CD4-positive, alpha-beta T cell (primary cell): ENCODE results near the gene HSPA9. TPM values are rescaled to one million over a fixed set of nuclear protein-coding genes. Genes with fewer than 3 reads are reported as not detected.

ENCODE experiments used
- ATAC-seq: fragments of 200-7000 bp; cut with Tn5 transposase; one replicate; pipeline ENCODE4 v1.10.0; 2022; ENCODE audit warnings: mild to moderate bottlenecking; ENCODE audit not compliant: poor library complexity
- CTCF ChIA-PET: fragments of 350-600 bp; sonication (Branson Sonifier 250); formaldehyde crosslinking; loops from one replicate; lab custom pipeline; 2021; ENCODE audit warnings: antibody characterized with exemption, inconsistent platforms; lab: Charles Lee
- POLR2A ChIA-PET: fragments of 350-600 bp; sonication (Branson Sonifier 250); formaldehyde crosslinking; loops from one replicate; lab custom pipeline; 2021; ENCODE audit warnings: antibody characterized with exemption, inconsistent platforms; lab: Charles Lee
- DNase-seq, 14 experiments: peaks; one replicate each; pipeline ENCODE4 v3.0.0-alpha.2; 2013 to 2020; ENCODE audit warnings: mixed read lengths in 2 of 14
- H3K27ac ChIP-seq, 2 donors: one replicate each; pipeline versions ENCODE4 v1.5.1 to v1.7.0; 2013; ENCODE audit warnings: low read length in 2 of 2, low read depth in 1 of 2, mild to moderate bottlenecking in 1 of 2
- H3K27me3 ChIP-seq, 2 experiments: 1 replicate in 1 of 2; 2 replicates in 1 of 2; pipeline versions ENCODE4 v1.6.1 to v1.7.0; 2013; ENCODE audit warnings: low read length in 2 of 2, control low read depth in 1 of 2, mild to moderate bottlenecking in 1 of 2, moderate library complexity in 1 of 2; ENCODE audit not compliant: insufficient read depth in 2 of 2, control insufficient read depth in 1 of 2
- H3K36me3 ChIP-seq: one replicate; pipeline ENCODE4 v1.6.1; 2013; ENCODE audit warnings: low read length, control low read depth; ENCODE audit not compliant: insufficient read depth
- H3K4me1 ChIP-seq: one replicate; pipeline ENCODE4 v1.6.1; 2013; ENCODE audit warnings: low read length, control low read depth; ENCODE audit not compliant: insufficient read depth
- H3K4me3 ChIP-seq: one replicate; pipeline ENCODE4 v1.5.1; 2013; ENCODE audit warnings: mild to moderate bottlenecking, low read length, moderate library complexity
- H3K9me3 ChIP-seq, 2 experiments: 1 replicate in 1 of 2; 2 replicates in 1 of 2; pipeline versions ENCODE4 v1.6.1 to v1.7.0; 2013; ENCODE audit warnings: low read length in 2 of 2, mild to moderate bottlenecking in 2 of 2, control low read depth in 1 of 2, moderate library complexity in 1 of 2; ENCODE audit not compliant: control insufficient read depth in 1 of 2, insufficient read depth in 1 of 2
- H3K27ac Mint-ChIP-seq: one replicate; pipeline ENCODE4 v1.8.0; 2020; ENCODE audit warnings: mixed read lengths
- H3K27me3 Mint-ChIP-seq: one replicate; pipeline ENCODE4 v1.8.0; 2021; ENCODE audit warnings: mixed read lengths
- H3K36me3 Mint-ChIP-seq: one replicate; pipeline ENCODE4 v1.8.0; 2021; ENCODE audit warnings: low read depth, mixed read lengths
- H3K4me1 Mint-ChIP-seq: one replicate; pipeline ENCODE4 v1.8.0; 2021; ENCODE audit warnings: low read depth, mixed read lengths
- H3K4me3 Mint-ChIP-seq: one replicate; pipeline ENCODE4 v1.8.0; 2020; ENCODE audit warnings: mild to moderate bottlenecking, mixed read lengths
- H3K9me3 Mint-ChIP-seq: one replicate; pipeline ENCODE4 v1.8.0; 2020; ENCODE audit warnings: mixed read lengths
- intact Hi-C, 2 experiments: fragments of 100-400 bp; cut with DNase I in 1 of 2; cut with micrococcal nuclease in 1 of 2; formaldehyde crosslinking; loops; one replicate each; pipeline versions ENCODE4 v1.15.1 to v1.9.0; 2023 to 2025; cut with DNase I, micrococcal nuclease
- total RNA-seq, 174 experiments: library from RNA in 2 of 174; stranded (reverse) in 2 of 174; gene quantifications; one replicate each; pipeline ENCODE4 v1.2.3 and lab custom pipeline; 2021 to 2026
- TF ChIP-seq, protein P1 (sequence below): fragments of 200-600 bp; IDR thresholded peaks from one replicate; pipeline ENCODE4 v1.8.0; 2022; ENCODE audit warnings: antibody characterized with exemption, mild to moderate bottlenecking

The HSPA9 gene
- total RNA-seq, 2 experiments from 2014 or later: 354 to 366 TPM

DNA sequence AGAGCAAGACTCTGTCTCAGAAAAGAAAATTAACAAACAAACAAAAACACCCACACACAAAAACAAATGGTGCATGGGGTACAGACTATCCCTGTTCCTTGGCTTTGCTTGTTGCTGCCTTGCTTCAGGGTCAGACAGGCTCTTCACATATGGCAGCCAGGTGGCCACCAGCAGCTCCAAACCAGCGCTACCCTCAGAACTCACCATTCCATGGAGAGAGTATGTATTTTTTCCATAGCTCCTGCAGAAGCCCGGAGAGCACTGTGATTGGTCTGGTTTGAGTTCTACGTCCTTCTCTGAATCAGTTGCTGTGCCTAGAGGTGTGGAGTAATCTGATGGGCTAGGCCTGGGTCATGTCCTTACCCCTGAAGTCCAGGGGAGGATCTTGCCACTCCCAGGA lies 25.2 kb upstream of the HSPA9 start:
- H3K36me3 ChIP-seq: no peaks in the 10 kb centered on the region
- H3K9me3 ChIP-seq: no peaks in the 10 kb centered on the region
- H3K27me3 ChIP-seq: peaks cover 32 to 50% of the 10 kb centered on the region in 2 experiments
- H3K9me3 Mint-ChIP-seq: no peaks in the 10 kb centered on the region
- ATAC-seq (no peak), DNase-seq (no peak)
- H3K27ac ChIP-seq: no peak overlapping the region
- H3K4me3 Mint-ChIP-seq: no peak overlapping the region
- peaks cover 16% of the 10 kb centered on the region for H3K4me1 Mint-ChIP-seq
- no peaks in the 10 kb centered on the region for H3K36me3 Mint-ChIP-seq
- peaks cover 79% of the 10 kb centered on the region for H3K27me3 Mint-ChIP-seq
- H3K4me1 ChIP-seq: peaks cover 8% of the 10 kb centered on the region
- TF ChIP-seq, protein P1, sequence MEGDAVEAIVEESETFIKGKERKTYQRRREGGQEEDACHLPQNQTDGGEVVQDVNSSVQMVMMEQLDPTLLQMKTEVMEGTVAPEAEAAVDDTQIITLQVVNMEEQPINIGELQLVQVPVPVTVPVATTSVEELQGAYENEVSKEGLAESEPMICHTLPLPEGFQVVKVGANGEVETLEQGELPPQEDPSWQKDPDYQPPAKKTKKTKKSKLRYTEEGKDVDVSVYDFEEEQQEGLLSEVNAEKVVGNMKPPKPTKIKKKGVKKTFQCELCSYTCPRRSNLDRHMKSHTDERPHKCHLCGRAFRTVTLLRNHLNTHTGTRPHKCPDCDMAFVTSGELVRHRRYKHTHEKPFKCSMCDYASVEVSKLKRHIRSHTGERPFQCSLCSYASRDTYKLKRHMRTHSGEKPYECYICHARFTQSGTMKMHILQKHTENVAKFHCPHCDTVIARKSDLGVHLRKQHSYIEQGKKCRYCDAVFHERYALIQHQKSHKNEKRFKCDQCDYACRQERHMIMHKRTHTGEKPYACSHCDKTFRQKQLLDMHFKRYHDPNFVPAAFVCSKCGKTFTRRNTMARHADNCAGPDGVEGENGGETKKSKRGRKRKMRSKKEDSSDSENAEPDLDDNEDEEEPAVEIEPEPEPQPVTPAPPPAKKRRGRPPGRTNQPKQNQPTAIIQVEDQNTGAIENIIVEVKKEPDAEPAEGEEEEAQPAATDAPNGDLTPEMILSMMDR: no peak
- POLR2A ChIA-PET: no interaction called here
- H3K4me3 ChIP-seq: no peak overlapping the region
- no peak overlapping the region for H3K27ac Mint-ChIP-seq
- intact Hi-C loops: no loop called here
- CTCF ChIA-PET: no interaction called here

DNA sequence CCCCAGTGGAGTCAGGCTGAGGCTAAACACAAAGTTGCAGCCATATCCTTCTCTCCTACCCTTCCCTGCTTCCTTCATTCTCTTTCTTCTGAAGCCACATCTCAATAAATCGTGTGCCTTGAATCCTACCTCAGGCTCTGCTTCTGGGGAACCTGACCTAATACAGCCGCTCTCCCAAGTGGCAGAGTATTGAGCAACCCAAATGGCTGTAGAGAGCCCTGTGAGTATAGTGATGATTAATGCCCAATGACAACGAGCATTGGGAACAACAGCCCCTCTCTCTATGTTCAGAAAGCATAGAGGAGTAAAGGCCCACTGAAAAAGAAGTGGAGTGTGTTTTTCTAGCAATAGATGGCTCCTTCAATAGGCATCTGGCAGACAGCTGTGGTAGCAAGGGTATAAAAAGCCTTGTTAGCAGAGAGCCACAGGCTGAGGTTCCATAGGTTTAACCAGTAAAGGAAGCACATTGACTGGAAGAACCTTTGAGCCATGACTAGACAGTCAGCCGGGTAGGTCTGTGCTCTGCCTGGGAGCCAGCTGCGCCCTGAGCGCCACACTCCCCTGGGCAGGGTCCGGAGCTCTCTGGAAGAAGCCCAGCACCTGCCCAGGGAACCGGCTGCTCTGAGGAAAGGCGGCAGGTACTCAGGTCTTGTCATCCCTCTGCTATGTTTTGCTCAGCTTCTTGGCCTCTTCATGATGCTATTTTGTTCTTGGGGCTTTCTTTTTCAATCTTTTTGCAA lies 22.6 kb upstream of the HSPA9 start:
- intact Hi-C loops: no loop called here
- Histone ChIP-seq H3K36me3 (no peaks in the 10 kb centered on the region), H3K4me3 (no peak overlapping the region), H3K9me3 (no peaks in the 10 kb centered on the region), H3K27me3 (peaks cover 22 to 40% of the 10 kb centered on the region in 2 experiments), H3K27ac (no peak overlapping the region), H3K4me1 (no peaks in the 10 kb centered on the region)
- TF ChIP-seq, protein P1: no peak
- H3K27ac Mint-ChIP-seq: no peak overlapping the region
- peaks cover 4% of the 10 kb centered on the region for H3K4me1 Mint-ChIP-seq
- ATAC-seq (no peak), DNase-seq (no peak)
- H3K9me3 Mint-ChIP-seq: no peaks in the 10 kb centered on the region
- POLR2A ChIA-PET: no interaction called here
- H3K4me3 Mint-ChIP-seq: no peak overlapping the region
- CTCF ChIA-PET: no interaction called here
- H3K36me3 Mint-ChIP-seq: no peaks in the 10 kb centered on the region
- peaks cover 69% of the 10 kb centered on the region for H3K27me3 Mint-ChIP-seq

DNA sequence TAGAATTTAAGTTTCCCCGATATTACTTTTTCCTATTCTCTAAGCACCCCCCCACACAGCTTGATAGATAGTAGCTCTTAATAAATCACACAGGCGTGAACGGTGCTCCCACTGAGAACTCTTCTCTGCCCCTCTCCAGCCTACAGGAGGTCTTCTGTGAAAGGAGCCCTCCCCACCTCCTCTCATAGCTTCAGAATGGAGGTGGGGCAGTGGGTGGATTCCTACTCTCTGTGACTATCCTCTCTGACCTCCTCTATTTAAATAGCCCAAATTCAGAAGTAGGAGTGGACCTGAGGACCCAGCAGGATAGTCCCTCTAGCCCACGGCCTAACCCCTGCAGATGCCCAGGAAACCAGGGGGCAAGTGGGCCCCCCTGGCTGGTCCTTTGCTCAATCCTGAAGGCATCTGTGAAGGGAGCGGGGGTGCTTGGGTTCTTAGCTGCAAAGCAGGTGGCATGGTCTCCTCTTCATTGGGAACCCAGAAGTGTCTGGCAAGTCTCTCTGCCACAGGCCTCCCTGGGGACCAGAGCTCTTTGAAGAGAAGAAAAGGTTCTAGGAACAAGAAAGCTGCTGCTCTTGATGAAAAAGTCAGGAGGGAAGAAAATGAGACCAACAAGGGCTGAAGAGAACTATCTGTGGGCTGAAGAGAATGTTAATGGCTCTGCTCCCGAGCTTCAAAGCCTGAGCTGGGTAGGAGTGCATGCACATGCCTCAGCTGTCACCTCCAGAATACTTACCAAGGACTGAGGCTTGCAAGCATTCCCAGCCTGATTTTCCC lies 21.1 kb upstream of the HSPA9 start:
- DNase-seq: no peak
- H3K27me3 Mint-ChIP-seq: peaks cover 58% of the 10 kb centered on the region
- no peak overlapping the region for H3K27ac ChIP-seq
- H3K36me3 Mint-ChIP-seq: no peaks in the 10 kb centered on the region
- no peaks in the 10 kb centered on the region for H3K4me1 Mint-ChIP-seq
- no peak for ATAC-seq
- no peaks in the 10 kb centered on the region for H3K9me3 ChIP-seq
- H3K4me3 Mint-ChIP-seq: no peak overlapping the region
- no peaks in the 10 kb centered on the region for H3K4me1 ChIP-seq
- CTCF ChIA-PET: no interaction called here
- POLR2A ChIA-PET: no interaction called here
- H3K4me3 ChIP-seq: no peak overlapping the region
- intact Hi-C loops: no loop called here
- no peak overlapping the region for H3K27ac Mint-ChIP-seq
- no peaks in the 10 kb centered on the region for H3K36me3 ChIP-seq
- no peaks in the 10 kb centered on the region for H3K9me3 Mint-ChIP-seq
- peaks cover 15 to 25% of the 10 kb centered on the region in 2 experiments for H3K27me3 ChIP-seq
- TF ChIP-seq, protein P1: no peak
